NCI-H187 (cell line): ENCODE data around the gene PRCP.
"Not testable (repeated sequence)": the region's sequence is repeated elsewhere in the genome, so short reads cannot be mapped to it uniquely, and the experiment has no call there.

Source experiments
- DNase-seq, 2 experiments: peaks; one replicate each; lab custom pipeline; 2025; lab: John Stamatoyannopoulos, UW

Gene PRCP

DNA sequence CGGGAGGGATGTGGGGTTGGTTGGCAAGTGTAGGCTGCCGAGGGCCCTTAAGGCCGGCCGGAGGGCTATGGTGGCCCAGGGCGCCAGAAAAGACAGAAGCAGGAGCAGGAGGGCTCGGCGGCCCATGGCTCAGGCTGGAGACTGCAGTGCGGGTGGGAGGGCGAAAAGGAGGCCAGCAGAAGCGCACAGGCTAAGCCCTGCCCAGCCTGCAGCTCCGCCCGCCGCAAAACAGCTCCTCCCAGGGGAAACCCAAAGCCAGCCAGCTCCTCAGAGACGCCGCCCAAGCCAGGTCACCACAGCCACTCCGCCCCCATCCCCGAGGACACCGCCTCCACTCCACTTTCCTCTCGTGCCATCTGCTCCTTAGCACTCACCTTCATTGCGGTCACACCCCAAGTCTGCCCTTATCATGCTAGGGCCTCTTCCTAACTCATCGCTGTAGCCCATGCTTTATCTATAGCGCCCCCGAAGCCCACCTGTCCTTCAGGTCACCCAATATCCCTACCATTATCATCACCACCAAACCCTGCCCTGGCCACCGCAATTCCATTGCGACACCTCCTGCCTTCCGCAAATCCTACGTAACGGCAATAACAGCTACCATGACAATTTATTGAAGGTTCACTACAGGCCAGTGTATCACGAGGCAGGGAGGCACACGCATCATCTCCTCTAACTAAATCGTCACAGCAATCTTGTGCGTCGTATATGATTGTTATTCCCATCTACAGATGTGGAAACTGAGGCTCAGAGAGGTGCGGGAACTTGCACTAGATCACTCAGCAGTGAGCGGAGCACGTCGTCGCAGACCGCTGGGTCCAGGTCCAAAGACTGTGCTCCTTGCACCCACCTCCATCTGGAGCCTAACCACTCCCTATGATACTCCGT is at the start of gene PRCP:
TSS of gene PRCP (minus strand) at position 154 of the 888 bp plus-strand sequence. CDS start at position 126, 28 bp downstream.
- peak; percentile 88 to 89 for DNase-seq

- DNase-seq: no peak
Measured at GRCh38 chr11:82949352-82949751, 49.1 kb upstream of the PRCP start.

GRCh38 chr11:82945682-82946081 is 45.5 kb upstream of the PRCP start:
- DNase-seq: no peak

- DNase-seq: not testable (repeated sequence)
Measured at GRCh38 chr11:82945041-82945440, 44.8 kb upstream of the PRCP start.

- DNase-seq: no peak
Measured at GRCh38 chr11:82944198-82944597, 44.0 kb upstream of the PRCP start.

DNA sequence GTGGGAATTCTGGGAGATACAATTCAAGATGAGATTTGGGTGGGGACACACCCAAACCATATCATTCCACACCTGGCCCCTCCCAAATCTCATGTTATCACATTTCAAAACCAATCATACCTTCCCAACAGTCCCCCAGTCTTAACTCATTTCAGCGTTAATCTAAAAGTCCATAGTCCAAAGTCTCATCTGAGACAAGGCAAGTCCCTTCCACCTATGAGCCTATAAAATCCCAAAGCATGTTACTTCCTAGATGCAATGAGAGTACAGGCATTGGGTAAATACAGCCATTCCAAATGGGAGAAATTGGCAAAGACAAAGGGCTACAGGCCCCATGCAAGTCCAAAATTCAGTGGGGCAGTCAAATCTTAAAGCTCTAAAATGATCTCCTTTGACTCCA is 43.2 kb upstream of the PRCP start:
- not testable (repeated sequence) for DNase-seq

DNA sequence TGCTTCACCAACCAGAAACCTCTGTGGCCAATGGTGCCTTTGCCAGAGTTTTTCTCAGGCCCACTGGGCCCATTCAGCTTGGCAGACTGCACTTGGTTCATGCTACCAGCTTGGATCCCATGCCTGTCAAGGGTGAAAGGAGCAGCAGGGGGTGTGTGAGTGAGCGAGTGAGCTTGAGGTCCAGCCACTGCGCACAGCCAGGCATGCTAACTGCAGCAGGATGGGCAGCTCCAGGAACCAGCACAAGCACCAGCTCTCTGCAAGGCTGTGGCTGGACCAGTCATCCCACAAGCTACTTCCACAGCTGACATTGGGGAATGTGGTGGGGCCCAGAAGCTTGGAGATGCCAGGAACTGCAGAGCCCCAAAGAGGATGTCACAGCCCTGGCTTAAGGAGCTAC is 42.1 kb upstream of the PRCP start:
- no peak for DNase-seq

- DNase-seq: no peak
Measured at GRCh38 chr11:82939456-82939855, 39.2 kb upstream of the PRCP start.

DNA sequence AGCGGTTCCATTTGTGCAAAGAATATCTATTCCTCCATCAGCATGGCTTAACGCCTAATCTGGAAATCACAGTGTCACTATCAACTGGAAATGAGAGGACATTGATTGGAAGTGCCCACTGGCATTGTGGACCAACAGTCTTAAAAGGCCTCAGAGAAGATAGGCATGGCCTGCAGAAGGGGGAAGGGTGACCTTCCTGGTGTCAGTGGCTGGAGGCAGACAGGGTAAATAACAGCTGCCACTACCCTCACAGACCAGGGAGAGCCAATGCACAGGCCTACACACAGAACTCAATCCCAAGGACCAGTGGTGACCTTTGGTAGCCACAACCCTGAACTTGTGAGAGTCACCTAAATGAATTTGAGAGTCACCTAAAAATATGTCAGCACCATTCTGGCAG is 37.3 kb upstream of the PRCP start:
- DNase-seq: no peak

GRCh38 chr11:82936261-82936660 is 36.0 kb upstream of the PRCP start:
- no peak for DNase-seq

GRCh38 chr11:82932564-82932963 is 32.3 kb upstream of the PRCP start:
- DNase-seq: no peak

- DNase-seq: no peak
Measured at GRCh38 chr11:82930734-82931133, 30.5 kb upstream of the PRCP start.

DNA sequence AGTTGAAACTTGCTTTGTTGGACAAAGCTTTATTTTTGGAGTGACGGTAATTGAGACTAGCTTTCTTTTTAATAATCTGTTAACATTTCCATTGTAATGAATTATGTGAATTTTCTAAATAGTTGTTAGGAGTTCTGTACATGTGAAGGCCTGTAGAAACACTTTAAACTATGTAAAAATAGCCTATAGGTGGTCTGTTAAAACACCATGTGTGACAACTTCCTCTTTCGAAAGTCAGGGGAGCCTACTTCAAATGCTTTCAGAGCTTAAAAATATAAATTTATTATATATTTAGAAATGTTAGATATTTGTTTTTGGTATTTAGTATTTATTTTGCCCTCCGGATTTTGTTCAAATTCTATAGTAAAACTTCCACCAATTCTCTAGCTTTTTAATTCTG is 30.0 kb upstream of the PRCP start:
- no peak for DNase-seq

- DNase-seq: no peak
Measured at GRCh38 chr11:82929121-82929520, 28.9 kb upstream of the PRCP start.

GRCh38 chr11:82927264-82927880 is 27.1 kb upstream of the PRCP start:
- DNase-seq: no peak

GRCh38 chr11:82924522-82925224 is 24.4 kb upstream of the PRCP start:
- DNase-seq: no peak

DNA sequence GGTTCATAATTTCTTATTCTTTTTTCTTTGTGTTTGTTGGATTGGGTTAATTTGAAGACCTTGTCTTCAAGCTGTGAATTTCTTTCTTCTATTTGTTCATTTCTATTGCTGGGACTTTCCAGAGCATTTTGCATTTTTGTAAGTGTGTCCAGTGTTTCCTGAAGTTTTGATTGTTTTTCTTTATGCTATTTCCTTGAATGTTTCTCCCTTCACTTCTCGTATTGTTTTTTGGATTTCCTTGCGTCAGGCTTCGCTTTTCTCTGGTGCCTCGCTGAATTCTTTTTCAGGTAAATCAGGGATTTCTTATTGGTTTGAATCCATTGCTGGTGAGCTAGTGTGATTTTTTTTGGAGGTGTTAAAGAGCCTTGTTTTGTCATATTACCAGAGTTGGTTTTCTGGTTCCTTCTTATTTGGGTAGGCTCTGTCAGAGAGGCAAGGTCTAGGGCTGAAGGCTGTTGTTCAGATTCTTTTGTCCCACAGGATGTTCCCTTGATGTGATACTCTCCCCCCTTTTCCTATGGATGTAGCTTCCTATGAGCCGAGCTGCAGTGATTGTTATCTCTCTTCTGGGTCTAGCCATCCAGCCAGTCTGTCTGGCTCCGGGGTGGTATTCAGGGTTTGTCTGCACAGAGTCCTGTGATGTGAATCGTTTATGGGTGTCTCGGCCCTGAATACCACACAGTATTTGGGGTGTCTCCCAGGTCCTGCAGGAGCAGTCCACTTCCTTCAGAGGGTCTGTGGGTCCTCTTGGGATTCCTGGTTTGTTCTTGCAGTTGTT is 22.4 kb upstream of the PRCP start:
- DNase-seq: not testable (repeated sequence)

DNA sequence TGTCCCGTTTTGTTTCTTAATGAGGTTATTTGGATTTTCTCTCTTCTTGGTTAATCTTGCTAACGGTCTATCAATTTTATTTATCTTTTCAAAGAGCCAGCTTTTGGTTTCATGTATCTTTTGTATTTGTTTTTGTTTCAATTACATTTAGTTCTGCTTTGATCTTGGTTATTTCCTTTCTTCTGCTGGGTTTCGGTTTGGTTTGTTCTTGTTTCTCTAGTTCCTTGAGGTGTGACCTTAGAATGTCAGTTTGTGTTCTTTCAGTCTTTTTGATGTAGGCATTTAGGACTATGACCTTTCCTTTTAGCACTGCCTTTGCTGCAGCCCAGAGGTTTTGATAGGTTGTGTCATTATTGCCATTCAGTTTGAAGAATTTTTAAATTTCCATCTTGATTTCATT is 20.0 kb upstream of the PRCP start:
- not testable (repeated sequence) for DNase-seq

GRCh38 chr11:82919786-82920185 is 19.6 kb upstream of the PRCP start:
- not testable (repeated sequence) for DNase-seq

- DNase-seq: no peak
Measured at GRCh38 chr11:82909015-82909640, 8.9 kb upstream of the PRCP start.

DNA sequence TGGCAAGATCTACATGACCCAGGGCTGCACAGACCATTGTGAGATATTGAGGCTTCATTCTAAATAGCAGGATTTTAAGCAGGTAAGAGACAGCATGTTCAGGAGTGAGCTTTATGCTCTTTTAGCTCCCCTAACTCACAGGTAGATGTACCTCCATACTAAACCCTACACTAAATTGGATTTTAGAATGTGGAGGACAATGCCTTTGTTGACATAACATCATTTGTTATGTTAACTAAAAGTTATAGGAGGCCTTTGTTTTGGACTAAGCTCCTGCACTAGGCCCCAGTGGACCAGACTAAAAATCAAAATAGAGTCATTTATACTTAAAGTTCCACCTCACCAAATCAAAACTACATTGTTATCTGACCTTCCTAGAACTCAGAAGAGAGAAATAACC is 8.1 kb upstream of the PRCP start:
- no peak for DNase-seq

DNA sequence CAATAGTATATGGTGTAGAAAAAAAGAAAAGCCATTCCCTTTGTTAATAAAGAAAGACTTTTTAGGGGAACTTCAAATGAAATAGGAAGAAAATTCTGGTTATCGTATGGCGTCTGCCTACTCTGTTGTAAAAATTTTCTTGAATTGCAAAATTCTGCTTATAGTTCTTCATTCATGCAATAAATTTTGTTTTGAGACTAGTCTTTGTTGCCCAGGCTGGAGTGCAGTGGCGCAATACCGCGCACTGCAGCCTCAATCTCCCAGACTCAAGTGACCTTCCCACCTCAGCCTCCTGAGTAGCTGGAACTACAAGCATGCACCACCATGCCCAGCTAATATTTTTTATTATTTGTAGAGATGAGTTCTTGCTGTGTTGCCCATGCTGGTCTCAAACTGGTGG is 7.1 kb upstream of the PRCP start:
- DNase-seq: no peak
